ENCODE data around the gene GRK7.

The GRK7 gene

DNA sequence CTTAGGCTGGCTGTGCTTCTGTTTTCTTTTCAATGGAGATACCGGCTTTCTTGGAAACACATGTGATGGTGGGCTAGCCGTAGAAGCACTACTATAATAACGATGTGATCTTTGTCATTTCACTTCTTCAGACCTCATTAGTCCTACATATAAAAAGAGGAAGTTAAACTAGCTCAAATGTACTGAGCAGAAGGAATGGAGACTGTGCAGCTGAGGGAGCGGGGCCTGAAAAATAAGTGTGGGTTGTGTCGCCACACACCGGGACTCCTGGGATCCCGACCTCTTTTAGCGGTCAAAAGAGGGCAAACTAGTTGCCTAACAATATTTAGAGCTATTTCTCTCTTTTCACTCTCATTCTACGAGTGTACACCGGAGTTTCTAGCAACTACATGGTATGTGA is 26.1 kb upstream of the GRK7 start:
- Histone ChIP-seq H3K9ac (ENCODE audit: low read depth, low read length, poor library complexity) (no peak overlapping the region), H3K79me1 (ENCODE audit: low read depth, low read length) (peaks cover 5% of the 10 kb centered on the region), H3K4me3 (ENCODE audit: low read length in 2 of 2) (no peak overlapping the region), H3K23ac (ENCODE audit: low read depth, low read length, poor library complexity) (no peak overlapping the region), H3K27ac (replicated peaks; ENCODE audit: low read length) (no peak overlapping the region), H3K36me3 (replicated peaks in 1 of 2; ENCODE audit: control insufficient read depth in 2 of 2, insufficient read depth in 2 of 2, low read length in 2 of 2) (peaks cover 0 to 9% of the 10 kb centered on the region in 2 donors), H3K4ac (ENCODE audit: low read length) (no peak overlapping the region), H3K27me3 (ENCODE audit: control insufficient read depth in 3 of 3, insufficient read depth in 3 of 3, low read depth in 1 of 3, low read length in 3 of 3) (peaks cover 0 to 26% (median 0%) of the 10 kb centered on the region in 3 experiments), H3K9me3 (replicated peaks in 1 of 2; ENCODE audit: control insufficient read depth in 2 of 2, insufficient read depth in 1 of 2, low read depth in 1 of 2, low read length in 2 of 2) (no peaks in the 10 kb centered on the region), H3K18ac (ENCODE audit: low read length) (no peak overlapping the region), H4K91ac (ENCODE audit: low read depth, low read length, poor library complexity) (no peak overlapping the region), H2AFZ (ENCODE audit: low read length) (peak overlapping the region; percentile 72), H4K8ac (ENCODE audit: low read depth, low read length) (no peak overlapping the region), H3K14ac (ENCODE audit: low read length) (no peak overlapping the region), H3K4me2 (ENCODE audit: insufficient read depth, low read length, poor library complexity, severe bottlenecking) (no peak overlapping the region), H3K4me1 (ENCODE audit: control insufficient read depth in 2 of 2, insufficient read depth in 1 of 2, low read depth in 1 of 2, low read length in 2 of 2) (peaks cover 0 to 6% of the 10 kb centered on the region in 2 donors), H2BK120ac (ENCODE audit: low read depth, low read length) (no peak overlapping the region), H2BK12ac (ENCODE audit: low read length) (no peak overlapping the region), H2BK15ac (ENCODE audit: low read length) (no peak overlapping the region), H2BK5ac (ENCODE audit: low read length) (no peak overlapping the region), H2AK5ac (ENCODE audit: low read depth, low read length) (no peak overlapping the region)
- DNase-seq (ENCODE audit: low spot score): no peak
- WGBS, 2 donors (ENCODE audit: extremely low coverage in 2 of 2, insufficient read length in 2 of 2, insufficient replicate concordance in 1 of 2): no CpG with 5 or more reads among the region's 10 CpGs

DNA sequence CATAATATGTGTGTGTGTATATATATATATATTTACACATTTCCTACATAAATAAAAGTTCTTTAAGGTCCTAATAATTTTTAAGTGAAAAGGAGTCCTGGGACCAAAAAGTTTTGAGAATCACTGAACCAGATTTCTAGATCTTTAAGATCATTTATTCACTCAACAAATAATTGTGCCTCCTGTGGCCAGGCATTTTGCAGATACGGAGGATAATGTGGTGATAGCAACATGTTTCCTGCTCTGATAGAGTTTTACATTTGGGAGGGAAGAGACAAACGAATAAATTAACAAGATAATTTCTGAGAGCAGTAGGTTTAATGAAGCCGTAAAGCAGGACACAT is 25.6 kb upstream of the GRK7 start:
- Histone ChIP-seq H3K36me3 (replicated peaks in 1 of 2; ENCODE audit: control insufficient read depth in 2 of 2, insufficient read depth in 2 of 2, low read length in 2 of 2) (peaks cover 0 to 12% of the 10 kb centered on the region in 2 donors), H3K27ac (replicated peaks; ENCODE audit: low read length) (no peak overlapping the region), H3K4me3 (ENCODE audit: low read length in 2 of 2) (peak overlapping the region in 1 of 2 donors; percentile 99), H3K4ac (ENCODE audit: low read length) (no peak overlapping the region), H3K4me2 (ENCODE audit: insufficient read depth, low read length, poor library complexity, severe bottlenecking) (peak overlapping the region; percentile 38), H2BK12ac (ENCODE audit: low read length) (no peak overlapping the region), H2BK120ac (ENCODE audit: low read depth, low read length) (no peak overlapping the region), H3K27me3 (ENCODE audit: control insufficient read depth in 3 of 3, insufficient read depth in 3 of 3, low read depth in 1 of 3, low read length in 3 of 3) (peaks cover 0 to 26% (median 0%) of the 10 kb centered on the region in 3 experiments), H3K4me1 (ENCODE audit: control insufficient read depth in 2 of 2, insufficient read depth in 1 of 2, low read depth in 1 of 2, low read length in 2 of 2) (peaks cover 0 to 6% of the 10 kb centered on the region in 2 donors), H3K9me3 (replicated peaks in 1 of 2; ENCODE audit: control insufficient read depth in 2 of 2, insufficient read depth in 1 of 2, low read depth in 1 of 2, low read length in 2 of 2) (no peaks in the 10 kb centered on the region), H3K14ac (ENCODE audit: low read length) (no peak overlapping the region), H3K23ac (ENCODE audit: low read depth, low read length, poor library complexity) (no peak overlapping the region), H3K79me1 (ENCODE audit: low read depth, low read length) (peaks cover 5% of the 10 kb centered on the region), H2AFZ (ENCODE audit: low read length) (peak overlapping the region; percentile 98), H2AK5ac (ENCODE audit: low read depth, low read length) (no peak overlapping the region), H3K18ac (ENCODE audit: low read length) (no peak overlapping the region), H3K9ac (ENCODE audit: low read depth, low read length, poor library complexity) (no peak overlapping the region), H4K8ac (ENCODE audit: low read depth, low read length) (no peak overlapping the region), H4K91ac (ENCODE audit: low read depth, low read length, poor library complexity) (no peak overlapping the region), H2BK15ac (ENCODE audit: low read length) (no peak overlapping the region), H2BK5ac (ENCODE audit: low read length) (no peak overlapping the region)
- no CpG with 5 or more reads among the region's 3 CpGs for WGBS, 2 donors (ENCODE audit: extremely low coverage in 2 of 2, insufficient read length in 2 of 2, insufficient replicate concordance in 1 of 2)
- DNase-seq (ENCODE audit: low spot score): no peak

DNA sequence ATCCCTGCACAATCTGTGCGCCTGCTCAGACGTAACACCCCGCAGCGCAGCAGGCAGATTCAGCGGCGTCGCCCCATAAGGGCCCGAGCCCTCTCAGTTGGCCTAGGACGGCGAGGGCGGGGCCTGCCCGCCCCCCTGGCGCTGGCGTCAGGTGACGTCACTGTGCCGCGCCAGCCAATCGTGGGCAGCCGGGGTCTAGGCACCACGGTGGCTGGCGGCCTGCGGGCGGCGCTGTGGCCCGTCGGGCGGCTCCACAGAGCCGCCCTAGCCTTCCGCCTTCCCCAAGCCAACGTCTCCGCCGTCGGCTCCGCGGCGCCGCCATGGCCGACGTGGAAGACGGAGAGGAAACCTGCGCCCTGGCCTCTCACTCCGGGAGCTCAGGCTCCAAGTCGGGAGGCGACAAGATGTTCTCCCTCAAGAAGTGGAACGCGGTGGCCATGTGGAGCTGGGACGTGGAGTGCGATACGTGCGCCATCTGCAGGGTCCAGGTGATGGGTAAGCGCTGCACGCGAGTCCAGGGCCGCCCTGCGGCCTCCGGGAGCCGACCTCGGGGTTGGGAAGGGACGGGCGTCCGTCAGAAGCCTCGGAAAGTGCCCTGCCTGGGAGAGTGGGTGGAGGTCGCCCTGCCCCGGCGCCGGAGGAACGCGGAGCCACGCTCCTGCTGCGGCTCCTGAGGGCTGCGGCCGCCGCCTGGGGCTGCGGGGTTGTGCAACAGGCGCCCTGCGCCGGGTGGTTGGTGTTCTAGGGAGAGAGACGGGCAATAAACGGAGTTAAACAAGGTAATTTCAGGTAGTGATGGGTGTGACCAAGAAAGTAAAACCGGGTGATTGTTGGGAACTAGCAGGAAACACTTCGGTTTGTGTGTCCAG is 25.0 kb upstream of the GRK7 start, which contains the start of gene RNF7:
Gene RNF7, plus strand, starts transcription at position 277 of the 869 bp plus-strand sequence. Its CDS starts 44 bp downstream, at position 321.
- Histone ChIP-seq H3K14ac (ENCODE audit: low read length) (peak within 1 kb of the TSS; percentile 25), H3K9ac (ENCODE audit: low read depth, low read length, poor library complexity) (peak within 1 kb of the TSS; percentile 100), H3K18ac (ENCODE audit: low read length) (peak within 1 kb of the TSS; percentile 99), H4K8ac (ENCODE audit: low read depth, low read length) (no peak within 1 kb of the TSS), H3K4ac (ENCODE audit: low read length) (no peak within 1 kb of the TSS), H3K27ac (replicated peaks; ENCODE audit: low read length) (peak within 1 kb of the TSS; percentile 79), H3K79me1 (ENCODE audit: low read depth, low read length) (peaks cover 5% of the 10 kb centered on the region), H2BK12ac (ENCODE audit: low read length) (no peak within 1 kb of the TSS), H2BK15ac (ENCODE audit: low read length) (peak within 1 kb of the TSS; percentile 70), H2BK120ac (ENCODE audit: low read depth, low read length) (no peak within 1 kb of the TSS), H3K27me3 (ENCODE audit: control insufficient read depth in 3 of 3, insufficient read depth in 3 of 3, low read depth in 1 of 3, low read length in 3 of 3) (peaks cover 0 to 23% (median 0%) of the 10 kb centered on the region in 3 experiments), H3K9me3 (replicated peaks in 1 of 2; ENCODE audit: control insufficient read depth in 2 of 2, insufficient read depth in 1 of 2, low read depth in 1 of 2, low read length in 2 of 2) (no peaks in the 10 kb centered on the region), H4K91ac (ENCODE audit: low read depth, low read length, poor library complexity) (no peak within 1 kb of the TSS), H3K36me3 (replicated peaks in 1 of 2; ENCODE audit: control insufficient read depth in 2 of 2, insufficient read depth in 2 of 2, low read length in 2 of 2) (peaks cover 0 to 19% of the 10 kb centered on the region in 2 donors), H2AFZ (ENCODE audit: low read length) (peak within 1 kb of the TSS; percentile 98), H2AK5ac (ENCODE audit: low read depth, low read length) (peak within 1 kb of the TSS; percentile 9), H3K4me1 (ENCODE audit: control insufficient read depth in 2 of 2, insufficient read depth in 1 of 2, low read depth in 1 of 2, low read length in 2 of 2) (peaks cover 0 to 6% of the 10 kb centered on the region in 2 donors), H3K23ac (ENCODE audit: low read depth, low read length, poor library complexity) (peak within 1 kb of the TSS; percentile 86), H2BK5ac (ENCODE audit: low read length) (peak within 1 kb of the TSS; percentile 84), H3K4me2 (ENCODE audit: insufficient read depth, low read length, poor library complexity, severe bottlenecking) (peak within 1 kb of the TSS; percentile 45), H3K4me3 (ENCODE audit: low read length in 2 of 2) (peak within 1 kb of the TSS; percentile 97 to 99)
- peak; percentile 96 for DNase-seq (ENCODE audit: low spot score)
- WGBS, 2 donors (ENCODE audit: extremely low coverage in 2 of 2, insufficient read length in 2 of 2, insufficient replicate concordance in 1 of 2): no CpG with 5 or more reads among the region's 81 CpGs

DNA sequence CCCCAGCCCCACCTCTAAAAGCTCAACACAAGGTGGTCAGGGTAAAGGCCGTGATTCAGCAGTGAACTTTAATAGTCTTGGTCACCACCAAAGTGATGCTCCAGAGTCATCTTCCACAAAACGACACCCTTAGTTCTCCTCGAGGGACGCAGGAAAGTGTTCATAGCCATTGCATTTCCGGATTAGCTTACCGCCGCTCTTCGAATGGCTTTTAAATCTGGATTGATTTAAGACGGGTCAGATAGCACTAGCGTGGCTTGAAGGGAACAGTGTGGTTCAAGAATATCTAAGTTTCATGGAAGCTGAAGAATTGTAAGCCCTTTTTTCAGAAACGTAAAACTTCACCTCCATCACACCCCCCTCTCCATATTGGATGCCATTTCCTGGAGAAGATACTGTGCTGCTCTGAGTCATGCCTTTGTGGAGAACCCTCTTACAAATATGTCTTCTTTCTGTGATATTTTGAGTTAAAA is 24.3 kb upstream of the GRK7 start:
- Histone ChIP-seq H2BK5ac (ENCODE audit: low read length) (no peak overlapping the region), H3K27me3 (ENCODE audit: control insufficient read depth in 3 of 3, insufficient read depth in 3 of 3, low read depth in 1 of 3, low read length in 3 of 3) (peaks cover 0 to 16% (median 0%) of the 10 kb centered on the region in 3 experiments), H3K9ac (ENCODE audit: low read depth, low read length, poor library complexity) (peak overlapping the region; percentile 100), H2BK12ac (ENCODE audit: low read length) (no peak overlapping the region), H2BK120ac (ENCODE audit: low read depth, low read length) (no peak overlapping the region), H3K4me3 (ENCODE audit: low read length in 2 of 2) (peak overlapping the region; percentile 97 to 99), H4K91ac (ENCODE audit: low read depth, low read length, poor library complexity) (no peak overlapping the region), H2AK5ac (ENCODE audit: low read depth, low read length) (no peak overlapping the region), H3K27ac (replicated peaks; ENCODE audit: low read length) (no peak overlapping the region), H3K14ac (ENCODE audit: low read length) (no peak overlapping the region), H3K9me3 (replicated peaks in 1 of 2; ENCODE audit: control insufficient read depth in 2 of 2, insufficient read depth in 1 of 2, low read depth in 1 of 2, low read length in 2 of 2) (no peaks in the 10 kb centered on the region), H3K36me3 (replicated peaks in 1 of 2; ENCODE audit: control insufficient read depth in 2 of 2, insufficient read depth in 2 of 2, low read length in 2 of 2) (peaks cover 0 to 25% of the 10 kb centered on the region in 2 donors), H3K4me1 (ENCODE audit: control insufficient read depth in 2 of 2, insufficient read depth in 1 of 2, low read depth in 1 of 2, low read length in 2 of 2) (peaks cover 0 to 6% of the 10 kb centered on the region in 2 donors), H3K23ac (ENCODE audit: low read depth, low read length, poor library complexity) (no peak overlapping the region), H2BK15ac (ENCODE audit: low read length) (no peak overlapping the region), H3K79me1 (ENCODE audit: low read depth, low read length) (peaks cover 5% of the 10 kb centered on the region), H3K4ac (ENCODE audit: low read length) (no peak overlapping the region), H3K18ac (ENCODE audit: low read length) (no peak overlapping the region), H2AFZ (ENCODE audit: low read length) (peak overlapping the region; percentile 98), H3K4me2 (ENCODE audit: insufficient read depth, low read length, poor library complexity, severe bottlenecking) (peak overlapping the region; percentile 45), H4K8ac (ENCODE audit: low read depth, low read length) (no peak overlapping the region)
- no CpG with 5 or more reads among the region's 11 CpGs for WGBS, 2 donors (ENCODE audit: extremely low coverage in 2 of 2, insufficient read length in 2 of 2, insufficient replicate concordance in 1 of 2)
- DNase-seq (ENCODE audit: low spot score): no peak
